GM19372 (cell line): ENCODE measurements around the gene PRELID1.
"Not testable (repeated sequence)": the region's sequence is repeated elsewhere in the genome, so short reads cannot be mapped to it uniquely, and the experiment has no call there.

Experiments used
- ATAC-seq: cut with Tn5 transposase; IDR thresholded peaks from one replicate; pipeline ENCODE4 v1.9.1; 2021; ENCODE audit warnings: mild to moderate bottlenecking, low read depth, moderate library complexity; ENCODE audit not compliant: unreplicated experiment

PRELID1 gene

DNA sequence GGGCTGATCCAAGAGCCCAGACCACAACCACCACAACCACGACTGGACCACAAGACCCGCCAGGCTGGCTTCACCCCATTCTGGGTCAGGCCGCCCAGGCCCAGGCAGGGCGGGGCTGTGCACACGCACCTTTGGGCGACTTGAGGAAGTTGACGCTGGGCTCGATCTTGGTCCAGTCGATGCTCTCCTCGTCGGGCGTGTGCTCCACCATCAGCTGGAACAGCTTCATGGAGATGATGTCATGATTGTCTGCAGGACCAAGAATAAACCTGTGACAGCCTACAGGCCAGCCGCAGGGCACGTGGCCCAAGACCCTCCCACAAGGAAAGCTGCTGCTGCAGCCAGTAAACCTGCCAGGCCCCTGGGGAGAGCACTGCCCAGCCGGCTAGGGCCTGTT is 30.6 kb downstream of the PRELID1 start:
- ATAC-seq = no peak

DNA sequence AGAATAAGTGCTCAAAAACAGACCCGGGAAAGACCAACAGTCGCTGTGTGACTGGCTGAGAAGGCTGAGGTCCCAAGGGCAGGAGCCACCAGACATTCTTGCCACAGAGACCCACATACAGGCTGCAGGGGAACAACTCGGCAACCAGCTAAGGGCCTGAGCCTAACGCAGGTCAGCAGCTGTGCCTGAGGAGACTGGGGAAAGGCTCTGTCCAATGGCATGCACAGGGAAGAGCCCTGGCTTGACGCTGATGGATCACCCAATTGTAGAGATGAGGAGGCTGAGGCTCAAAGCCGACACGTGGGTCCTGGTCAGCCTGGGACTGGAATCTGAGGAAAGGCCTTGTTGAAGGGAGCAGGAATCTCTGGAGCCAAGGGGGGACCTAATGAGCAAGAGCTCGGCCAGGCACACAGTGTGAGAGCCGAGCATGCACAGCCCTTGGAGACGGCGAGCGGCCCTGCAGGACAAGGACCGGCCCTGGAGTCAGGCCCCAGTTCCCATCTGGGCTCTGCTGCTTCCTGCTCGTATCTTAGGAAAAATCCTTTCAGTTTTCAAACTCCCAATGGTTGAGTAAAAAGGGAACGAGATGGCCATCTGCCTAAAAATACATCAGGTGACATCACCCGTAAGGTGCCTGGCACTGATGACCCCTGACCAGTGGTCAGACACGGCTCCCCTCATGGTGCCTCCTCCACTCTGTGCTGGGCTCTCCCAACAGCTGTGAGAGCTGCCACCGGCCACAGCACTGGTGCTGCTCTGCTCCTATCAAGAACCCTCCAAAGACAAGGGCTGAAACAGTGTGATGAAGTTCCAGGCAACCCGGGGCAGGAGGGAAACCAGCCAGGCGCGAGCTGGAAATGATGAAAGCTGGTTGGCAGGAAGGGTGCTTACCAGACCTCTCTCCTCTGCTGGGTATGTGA is 31.4 kb downstream of the PRELID1 start:
- ATAC-seq = no peak

DNA sequence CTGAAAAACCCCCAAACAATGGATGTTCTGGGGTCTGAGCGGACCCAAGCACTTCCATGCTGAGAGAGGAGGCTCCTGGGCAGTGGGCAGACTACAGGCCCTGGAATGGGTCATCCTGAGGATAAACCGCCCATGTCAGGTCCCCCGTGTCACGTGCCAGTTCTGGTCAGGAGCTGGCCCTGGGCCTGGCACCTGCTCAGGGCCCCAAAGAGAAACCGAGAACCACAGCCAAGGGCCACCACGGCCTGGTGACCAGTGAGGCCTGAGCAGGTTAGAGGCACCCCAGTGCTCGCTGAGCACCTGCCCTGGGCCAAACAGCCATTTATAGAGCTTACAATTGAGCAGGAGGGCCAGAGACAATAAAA is 32.1 kb downstream of the PRELID1 start:
- no peak for ATAC-seq

DNA sequence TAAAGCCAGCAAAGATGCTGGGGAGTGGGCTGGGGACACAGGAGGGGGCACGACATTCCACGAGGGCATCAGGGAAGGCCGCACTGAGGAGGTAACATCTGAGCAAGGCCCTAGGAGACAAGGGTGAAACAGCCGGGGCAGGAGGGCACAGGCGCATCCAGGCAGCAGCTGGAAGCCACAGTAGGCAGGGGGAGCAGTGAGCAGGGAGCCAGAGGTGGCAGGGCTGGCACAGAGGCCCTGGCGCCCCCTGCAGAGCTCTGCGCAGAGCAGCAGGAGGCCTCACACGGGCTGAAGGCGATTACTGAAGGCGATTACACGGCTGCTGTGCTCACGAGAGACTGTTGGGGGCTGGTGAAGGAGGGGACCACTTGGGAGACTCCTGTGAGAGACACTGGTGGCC is 32.5 kb downstream of the PRELID1 start:
- ATAC-seq = no peak

DNA sequence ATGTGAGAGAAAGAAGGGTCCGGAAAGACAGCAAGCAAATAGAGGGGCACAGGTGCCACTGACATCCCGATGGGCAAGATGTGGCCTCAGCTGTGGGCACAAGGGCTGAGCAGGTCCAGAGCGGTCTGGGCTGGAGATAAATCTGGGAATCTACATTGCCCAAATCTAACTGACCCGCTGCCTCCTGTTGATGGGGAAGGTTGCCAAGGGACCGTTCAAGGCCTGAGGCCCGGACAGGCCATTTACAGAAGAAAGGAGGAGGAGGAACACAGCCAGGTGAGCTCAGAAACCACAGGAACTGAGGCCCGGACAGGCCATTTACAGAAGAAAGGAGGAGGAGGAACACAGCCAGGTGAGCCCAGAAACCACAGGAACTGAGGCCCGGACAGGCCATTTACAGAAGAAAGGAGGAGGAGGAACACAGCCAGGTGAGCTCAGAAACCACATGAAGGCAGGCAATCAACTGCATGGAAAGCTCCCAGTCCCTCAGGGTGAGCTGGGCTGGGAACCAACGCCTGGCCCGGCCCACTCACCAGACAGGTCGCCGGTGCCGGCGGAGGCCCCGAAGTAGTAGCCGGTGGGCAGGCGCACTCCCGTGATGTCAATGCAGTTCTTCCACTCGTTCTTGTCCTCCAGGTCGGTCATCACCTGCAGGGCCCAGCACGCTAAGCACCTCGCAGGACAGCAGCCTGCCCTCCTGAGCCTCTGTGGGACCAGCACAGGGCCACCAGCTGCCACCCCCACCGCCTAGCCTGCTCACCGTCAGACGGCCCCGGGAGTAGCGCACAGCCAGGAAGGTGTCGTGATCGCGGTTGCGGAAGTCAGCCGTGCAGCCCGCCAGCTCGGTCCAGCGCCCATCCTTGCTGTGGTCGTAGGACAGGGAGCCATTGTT is 33.2 kb downstream of the PRELID1 start:
- ATAC-seq = no peak

DNA sequence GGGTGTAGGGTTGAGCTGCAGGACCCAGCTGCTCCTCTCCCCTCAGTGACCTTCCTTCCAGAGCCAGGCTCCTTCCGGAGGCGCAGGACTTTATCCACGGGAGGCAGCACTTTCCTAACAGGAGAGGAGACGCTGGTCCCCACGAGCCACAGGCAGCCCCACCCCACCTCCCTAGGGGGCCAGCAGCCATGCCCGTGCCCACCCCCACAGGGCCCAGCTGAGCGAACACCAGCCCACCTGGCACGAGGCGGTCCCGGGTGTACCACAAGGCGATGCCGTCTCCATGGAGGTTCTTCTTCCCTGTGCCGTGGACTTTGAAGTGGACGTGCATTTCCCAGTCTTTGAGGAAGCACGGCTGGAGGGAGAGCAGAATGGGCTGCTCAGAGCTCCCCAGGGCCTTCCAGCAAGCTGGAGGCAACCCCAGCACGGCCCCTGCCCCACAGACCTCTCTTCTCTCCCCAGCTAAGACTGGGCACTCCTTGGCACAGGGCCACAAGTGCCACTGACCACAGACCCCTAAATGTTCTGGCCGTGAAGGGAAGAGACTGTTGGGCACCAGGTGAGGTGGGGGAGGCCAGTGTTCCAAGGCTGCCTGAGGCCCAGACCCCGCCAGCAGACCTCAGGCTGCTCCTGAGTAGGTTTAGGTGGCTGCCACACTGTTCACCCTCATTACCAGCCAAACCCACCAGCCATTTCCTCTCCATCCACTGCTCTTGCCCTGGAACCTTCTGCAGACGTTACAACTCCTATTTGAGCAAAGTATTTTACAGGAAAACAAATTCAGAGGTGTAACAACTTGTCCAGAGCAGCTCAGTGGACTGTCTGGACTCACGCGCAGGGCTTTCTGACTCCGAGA is 34.9 kb downstream of the PRELID1 start:
- no peak for ATAC-seq

DNA sequence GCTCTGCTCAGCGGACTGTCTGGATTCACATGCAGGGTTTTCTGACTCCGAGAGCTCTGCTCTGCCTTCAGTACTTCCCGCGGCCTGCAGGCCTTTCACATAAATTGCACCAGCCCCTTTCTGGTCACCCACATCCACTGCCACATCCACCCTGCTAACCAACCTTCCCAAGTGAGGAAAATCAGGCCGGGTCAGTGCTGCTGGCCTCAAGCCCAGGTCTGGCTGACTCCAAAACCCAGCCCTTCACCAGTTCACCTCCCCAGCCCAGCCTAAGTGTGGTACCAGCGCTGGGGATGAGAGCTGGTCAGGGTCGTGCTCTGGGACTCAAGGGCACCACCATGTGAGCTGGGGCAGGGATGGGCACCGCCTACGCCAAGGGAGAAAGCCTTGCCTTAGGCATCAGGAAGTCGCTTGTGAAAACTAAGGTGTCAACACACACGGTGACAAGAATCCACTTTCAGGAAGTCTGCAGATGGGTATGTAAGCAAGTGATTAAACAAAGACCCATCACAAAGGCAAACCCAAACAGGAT is 35.6 kb downstream of the PRELID1 start:
- ATAC-seq = no peak

DNA sequence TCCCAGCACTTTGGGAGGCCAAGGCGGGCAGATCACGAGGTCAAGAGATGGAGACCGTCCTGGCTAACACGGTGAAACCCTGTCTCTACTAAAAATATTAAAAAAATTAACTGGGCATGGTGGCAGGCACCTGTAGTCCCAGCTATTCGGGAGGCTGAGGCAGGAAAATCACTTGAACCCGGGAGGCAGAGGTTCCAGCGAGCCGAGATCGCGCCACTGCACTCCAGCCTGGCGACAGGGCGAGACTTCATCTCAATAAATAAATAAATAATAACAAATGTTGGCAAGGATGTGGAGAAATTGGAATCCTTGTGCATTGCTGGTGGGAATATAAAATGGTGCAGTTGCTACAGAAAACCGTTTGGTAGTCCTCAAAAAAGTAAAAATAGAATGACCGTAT is 39.4 kb downstream of the PRELID1 start:
- ATAC-seq = not testable (repeated sequence)

DNA sequence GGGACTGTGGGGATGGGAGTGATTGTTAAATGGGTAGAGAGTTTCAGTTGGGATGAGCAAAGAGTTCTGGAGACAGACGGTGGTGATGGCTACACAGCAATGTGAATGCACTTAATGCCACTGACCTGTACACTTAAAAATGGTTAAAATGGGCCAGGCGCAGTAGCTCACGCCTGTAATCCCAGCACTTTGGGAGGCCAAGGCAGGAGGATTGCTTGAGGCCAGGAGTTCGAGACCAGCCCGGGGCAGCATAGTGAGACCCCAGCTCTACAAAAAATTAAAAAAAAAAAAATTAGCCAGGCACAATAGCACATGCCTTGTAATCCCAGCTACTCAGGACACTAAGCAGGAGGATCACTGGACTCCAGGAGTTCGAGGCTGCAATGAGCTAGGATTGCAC is 40.2 kb downstream of the PRELID1 start:
- ATAC-seq = no peak

DNA sequence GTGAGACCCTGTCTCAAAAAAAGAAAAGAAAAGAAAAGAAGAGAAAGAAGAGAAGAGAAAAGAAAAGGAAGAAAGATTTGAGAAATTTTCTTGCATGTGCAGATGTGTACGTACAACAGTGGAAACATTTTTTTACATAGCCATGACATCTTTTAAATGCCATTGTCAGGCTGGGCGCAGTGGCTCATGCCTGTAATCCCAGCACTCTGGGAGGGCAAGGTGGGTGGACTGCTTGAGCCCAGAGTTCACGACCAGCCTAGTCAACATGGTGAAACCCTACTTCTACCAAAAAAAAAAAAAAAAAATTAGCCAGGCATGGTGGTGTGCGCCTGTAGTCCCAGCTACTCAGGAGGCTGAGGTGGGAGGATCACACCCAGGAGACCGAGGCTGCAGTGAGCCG is 41.3 kb downstream of the PRELID1 start:
- ATAC-seq = no peak

DNA sequence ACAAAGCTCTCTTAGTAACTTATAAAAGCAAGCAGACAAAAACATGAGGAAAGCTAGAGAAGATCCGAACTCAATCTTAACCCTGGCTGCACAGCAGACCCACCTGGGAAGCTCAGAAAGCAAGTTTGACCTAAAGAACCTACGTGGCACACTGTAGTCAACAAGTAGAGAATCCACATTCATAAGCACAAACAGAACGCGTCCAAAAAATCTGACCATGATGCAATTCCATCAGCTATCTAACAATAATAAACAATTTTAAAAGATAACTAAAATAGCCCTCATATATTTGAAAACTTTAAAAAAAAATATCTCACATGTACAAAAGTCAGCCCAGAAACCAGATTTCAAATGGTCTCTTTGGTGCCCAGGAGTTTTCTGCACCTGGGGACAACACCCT is 43.2 kb downstream of the PRELID1 start:
- ATAC-seq = no peak

DNA sequence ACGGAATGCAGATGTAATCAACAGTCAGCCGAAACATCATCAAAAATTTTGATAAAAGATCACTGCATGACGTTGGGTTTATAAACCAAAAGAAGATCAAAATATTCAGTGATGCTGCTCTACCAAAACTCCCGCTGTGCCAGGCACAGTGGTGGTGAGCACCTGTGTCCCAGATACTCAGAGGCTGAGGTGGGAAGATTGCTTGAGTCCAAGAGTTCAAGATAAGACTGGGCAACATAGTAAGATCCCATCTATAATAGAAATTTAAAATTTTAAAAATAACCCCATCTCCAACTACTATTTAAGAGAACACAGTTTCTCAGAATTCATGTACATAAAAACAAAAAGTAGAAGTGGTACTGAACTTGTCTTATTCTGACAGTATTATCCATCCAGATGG is 44.1 kb downstream of the PRELID1 start:
- no peak for ATAC-seq

DNA sequence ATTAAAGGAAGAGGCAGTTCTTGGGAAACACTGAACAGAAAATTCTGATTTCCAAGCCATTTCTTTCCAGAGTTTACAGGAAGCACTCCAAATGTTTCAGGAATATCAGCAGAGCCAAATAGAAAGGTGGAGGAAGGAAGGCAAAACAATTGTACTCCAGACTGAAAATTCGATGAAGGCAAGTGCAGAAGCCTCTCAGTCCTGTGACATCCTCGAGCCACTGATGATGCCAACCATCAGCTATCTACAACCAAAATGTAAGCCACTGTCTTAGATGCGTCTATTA is 45.7 kb downstream of the PRELID1 start:
- ATAC-seq = no peak

DNA sequence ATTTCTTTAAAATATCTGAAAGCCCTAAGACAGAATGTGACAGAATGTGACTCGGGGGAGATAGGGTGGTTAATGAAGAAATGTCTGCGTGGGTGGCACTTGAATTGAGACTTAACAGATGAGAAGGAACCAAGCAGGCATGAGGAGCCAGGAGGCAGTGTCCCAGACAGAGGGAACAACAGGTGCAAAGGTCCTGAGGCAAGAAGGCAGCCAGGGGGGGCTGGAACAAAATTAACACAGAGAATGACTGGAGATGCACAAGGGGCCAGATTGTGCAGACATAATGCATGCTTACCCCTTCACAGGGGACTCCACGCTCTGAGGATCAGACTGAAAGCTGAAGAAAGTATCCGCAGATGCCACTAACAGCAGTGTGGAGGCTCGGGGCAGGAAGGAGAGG is 46.2 kb downstream of the PRELID1 start:
- ATAC-seq = no peak

DNA sequence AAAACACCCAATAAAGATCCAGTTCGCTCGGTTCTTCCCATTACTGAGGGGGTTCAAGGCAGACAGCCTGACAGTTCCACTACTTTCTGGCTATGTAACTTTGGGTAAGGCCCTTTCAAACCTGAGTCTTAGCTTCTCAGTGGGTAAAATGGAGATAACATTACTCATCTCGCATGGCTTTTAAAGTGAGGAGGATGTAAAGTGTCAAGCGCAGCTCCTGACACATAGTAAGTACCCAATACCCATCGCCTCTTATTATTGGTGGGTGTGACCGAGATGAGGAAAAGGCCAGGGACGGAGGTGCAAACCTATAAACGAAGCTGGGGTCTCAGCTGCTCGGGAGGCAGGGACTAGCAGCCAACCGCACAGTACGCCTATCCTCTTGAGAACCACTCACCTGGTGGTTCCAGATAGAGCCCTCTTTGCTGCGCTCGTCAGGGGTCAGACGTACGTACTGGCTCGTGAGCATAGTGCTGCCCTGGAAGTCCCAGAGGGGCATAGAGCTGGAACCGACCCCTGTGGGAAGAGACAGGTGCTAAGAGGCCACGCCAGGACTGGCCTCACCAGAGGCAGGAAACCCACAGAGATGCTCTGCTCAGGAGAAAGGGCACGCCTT is 47.3 kb downstream of the PRELID1 start:
- no peak for ATAC-seq

DNA sequence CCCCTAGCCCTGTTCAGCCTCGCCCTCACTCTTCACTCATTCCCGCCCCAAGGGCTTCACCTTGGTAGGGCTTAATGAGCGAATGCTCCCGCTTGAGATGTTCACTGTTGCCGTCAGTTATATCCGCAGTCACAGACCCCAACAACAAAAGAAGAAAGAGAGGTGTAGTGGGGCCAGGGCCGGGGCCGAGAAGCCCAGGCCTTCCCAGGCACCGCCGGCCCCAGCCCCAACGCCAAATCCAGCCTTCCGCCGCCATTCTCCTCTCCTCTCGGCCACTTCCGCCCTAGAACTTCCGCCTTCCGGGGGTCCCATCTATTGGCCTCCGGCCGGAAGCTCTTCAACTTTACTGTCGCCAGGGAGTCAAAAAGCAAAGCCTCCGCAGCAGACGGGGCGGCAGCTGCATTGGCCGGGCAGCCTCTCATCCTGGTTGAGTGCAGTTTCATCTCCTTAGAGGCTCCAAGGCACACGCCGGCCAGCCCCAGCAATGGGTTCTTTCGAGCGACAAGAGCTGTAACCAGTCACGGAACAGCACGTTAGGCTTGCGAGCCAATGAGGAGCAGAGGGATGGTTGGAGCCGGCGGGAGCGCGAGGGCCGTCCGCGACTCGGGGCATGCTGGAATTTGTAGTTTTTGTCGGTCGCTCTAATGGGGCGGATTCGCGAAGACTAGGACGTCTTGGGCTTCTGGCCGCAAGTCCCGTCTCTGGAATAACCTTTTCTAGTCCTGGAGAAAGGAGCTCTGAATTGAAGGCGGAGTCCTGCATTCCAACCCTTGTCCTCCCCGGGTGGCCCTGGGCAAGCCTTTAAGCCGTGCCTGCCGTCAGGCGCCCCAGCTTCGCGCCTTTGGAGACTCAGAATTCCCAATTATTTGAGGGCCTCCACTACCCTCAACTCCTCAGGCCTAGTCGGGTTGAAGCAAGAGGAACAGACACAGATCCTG is 48.1 kb downstream of the PRELID1 start, which contains the start of gene LMAN2:
Gene LMAN2 (minus strand): TSS at position 277 of the 938 bp plus-strand sequence. CDS start 21 bp downstream, at position 256.
- peak; percentile 95 for ATAC-seq

DNA sequence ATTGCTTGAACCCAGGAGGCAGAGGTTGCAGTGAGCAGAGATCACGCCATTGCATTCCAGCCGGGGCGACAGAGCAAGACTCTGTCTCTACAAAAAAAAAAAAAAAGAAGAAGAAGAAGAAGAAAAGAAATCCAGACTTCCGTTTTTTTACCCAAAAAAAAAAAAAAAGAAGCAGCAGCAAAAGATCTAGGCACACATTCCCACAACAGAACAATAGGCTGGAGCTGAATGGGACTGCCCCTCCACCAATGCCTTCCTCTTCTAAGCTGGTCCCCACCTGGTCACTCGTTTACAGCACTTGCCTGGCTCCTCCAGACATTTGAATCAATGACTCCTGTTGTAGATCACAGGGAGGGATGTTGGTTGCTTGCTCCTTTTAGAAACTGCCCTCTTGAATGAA is 49.5 kb downstream of the PRELID1 start:
- ATAC-seq = no peak

DNA sequence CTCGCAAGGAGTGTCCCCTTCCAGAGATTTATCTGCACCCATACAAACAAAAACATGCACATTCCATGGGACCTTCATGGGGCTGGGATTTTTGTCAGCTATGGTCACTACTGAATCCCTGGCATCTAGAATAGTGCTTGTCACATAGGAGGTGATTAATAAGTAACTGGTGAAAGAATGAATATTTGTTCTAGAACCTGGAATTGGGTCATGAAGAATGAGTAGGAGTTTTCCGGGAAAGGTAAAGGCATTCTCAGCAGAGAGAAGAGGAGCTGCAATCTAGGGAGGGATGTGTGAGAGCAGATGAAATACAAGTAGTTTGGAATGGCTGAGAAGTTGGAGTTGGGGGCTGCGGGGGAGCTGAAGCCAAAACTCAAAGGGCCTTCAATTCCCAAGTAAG is 50.7 kb downstream of the PRELID1 start:
- no peak for ATAC-seq

DNA sequence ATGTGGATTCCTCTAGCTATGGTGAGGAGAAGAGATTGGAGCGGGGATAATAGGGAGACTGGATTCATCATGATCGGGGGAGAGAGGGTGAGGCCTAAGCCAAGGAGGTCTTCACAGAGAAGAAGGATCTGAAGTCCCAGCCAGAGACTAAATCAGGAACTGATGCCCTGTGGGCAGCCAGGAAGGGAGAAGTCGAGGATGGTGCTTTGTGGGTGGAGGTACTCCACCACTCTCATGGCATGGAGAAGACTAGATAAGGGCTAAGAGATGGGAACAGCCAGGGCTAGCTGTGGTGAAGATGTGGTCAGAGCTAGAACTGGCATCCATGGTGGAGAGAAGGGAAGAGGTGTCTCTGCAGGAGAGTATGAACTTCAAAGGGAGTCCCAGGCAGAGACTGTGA is 51.1 kb downstream of the PRELID1 start:
- no peak for ATAC-seq
